Suprapubic skin (tissue), 4 donors: ENCODE data around the gene PYGB. TPM values are rescaled to one million over a fixed set of nuclear protein-coding genes. Genes with fewer than 3 reads are reported as not detected.
"Not testable (repeated sequence)": the region's sequence is repeated elsewhere in the genome, so short reads cannot be mapped to it uniquely, and the experiment has no call there.

Experiments used
- DNase-seq, 2 donors: peaks; one replicate each; pipeline ENCODE4 v3.0.0-alpha.2; 2019; ENCODE audit warnings: low spot score in 2 of 2
- H3K27ac ChIP-seq: fragments of 200-600 bp; sonication (generic); one replicate; pipeline ENCODE4 v1.5.1; 2019
- H3K27me3 ChIP-seq: fragments of 200-600 bp; sonication (generic); one replicate; pipeline ENCODE4 v1.5.1; 2019
- H3K36me3 ChIP-seq: fragments of 200-600 bp; sonication (generic); one replicate; pipeline ENCODE4 v1.5.1; 2019
- H3K4me1 ChIP-seq: fragments of 200-600 bp; sonication (generic); one replicate; pipeline ENCODE4 v1.5.1; 2019
- H3K4me3 ChIP-seq: fragments of 200-600 bp; sonication (generic); one replicate; pipeline ENCODE4 v1.5.1; 2019; ENCODE audit warnings: mild to moderate bottlenecking
- H3K9me3 ChIP-seq: fragments of 200-600 bp; sonication (generic); one replicate; pipeline ENCODE4 v1.5.1; 2019
- CTCF ChIP-seq, 2 donors: fragments of 200-600 bp in 1 of 2; fragments of 450-650 bp in 1 of 2; sonication (generic) in 1 of 2; IDR thresholded peaks; one replicate each; pipeline ENCODE4 v1.5.1; 2016 to 2019; ENCODE audit warnings: antibody characterized with exemption in 2 of 2, mild to moderate bottlenecking in 1 of 2, moderate library complexity in 1 of 2
- EP300 ChIP-seq: sonication (generic); formaldehyde crosslinking; IDR thresholded peaks from one replicate; pipeline ENCODE4 v1.6.1; 2017; ENCODE audit warnings: antibody characterized with exemption
- POLR2A ChIP-seq, 2 donors: fragments of 450-650 bp; IDR thresholded peaks; one replicate each; pipeline ENCODE4 v1.6.1; 2017; ENCODE audit warnings: antibody characterized with exemption in 2 of 2, mild to moderate bottlenecking in 2 of 2, moderate library complexity in 2 of 2
- POLR2AphosphoS5 ChIP-seq, 3 donors: sonication (generic); formaldehyde crosslinking; IDR thresholded peaks; one replicate each; pipeline ENCODE4 v1.6.1; 2017; ENCODE audit warnings: antibody characterized with exemption in 3 of 3
- WGBS: methylation state at CpG from one replicate; pipeline ENCODE4 v1.1.5; 2018; 5-methylcytosine and 5-hydroxymethylcytosine counted together
- total RNA-seq, 4 donors: library from RNA; depleted of rRNA; stranded (reverse); fragments of >200 nt; gene quantifications; one replicate each; pipeline ENCODE4 v1.1.0, GENCODE V29; 2016

Gene PYGB
- total RNA-seq, 4 donors from 2014 or later: 142 to 247 (median 198) TPM

- Histone ChIP-seq H3K4me1 (peaks cover 28% of the 10 kb centered on the region), H3K9me3 (no peaks in the 10 kb centered on the region), H3K4me3 (peak overlapping the region; percentile 26), H3K36me3 (peaks cover 37% of the 10 kb centered on the region), H3K27ac (peak overlapping the region; percentile 86), H3K27me3 (no peaks in the 10 kb centered on the region)
- peak; percentile 77 to 79 for DNase-seq
- WGBS: 17% methylated on average over 6 of the region's 6 CpGs
- TF ChIP-seq CTCF (IDR thresholded peaks at IDR 0.05) (peak; percentile 3 to 39), POLR2AphosphoS5 (IDR thresholded peaks at IDR 0.05) (no peak), EP300 (no peak), POLR2A (IDR thresholded peaks at IDR 0.05) (peak in 1 of 2 donors; percentile 16)
Measured at GRCh38 chr20:25310268-25310920, 62.5 kb downstream of the PYGB start.

DNA sequence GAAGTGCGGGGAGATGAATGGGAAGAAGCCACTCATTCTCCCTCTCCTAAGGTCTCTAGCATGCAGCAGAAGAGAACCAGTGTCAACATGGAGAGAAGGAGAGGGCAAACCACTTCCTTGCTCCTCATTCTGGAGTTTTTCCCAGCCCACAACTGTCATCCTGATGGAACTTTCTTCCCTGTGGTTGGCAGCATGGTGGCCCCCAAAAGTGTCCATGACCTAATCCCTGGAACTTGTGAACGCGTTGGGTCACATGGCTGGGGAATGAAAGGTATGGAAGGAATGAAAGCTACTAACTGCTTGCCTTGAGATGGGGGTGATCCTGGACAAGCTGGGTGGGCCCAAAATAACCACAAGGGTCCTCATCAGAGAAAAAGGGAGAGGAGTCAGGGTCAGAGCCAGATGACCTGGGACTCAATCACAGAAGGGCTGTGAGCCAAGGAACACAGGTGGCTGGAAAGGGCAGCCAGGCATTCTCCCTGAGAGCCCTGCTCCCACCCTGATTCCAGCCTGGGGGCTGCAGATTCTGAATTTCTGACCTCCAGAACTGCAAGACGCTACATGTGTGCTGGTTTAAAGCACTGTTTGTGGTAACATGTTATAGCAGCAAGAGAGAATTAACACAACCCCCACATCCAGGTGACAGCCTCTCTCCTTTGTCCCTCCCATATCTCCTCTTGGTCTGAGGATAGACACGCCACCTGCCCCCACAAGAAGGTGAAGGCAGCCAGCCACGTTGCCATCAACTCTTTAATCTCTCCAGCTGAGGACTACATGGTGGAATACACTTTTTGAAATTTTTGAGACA, 63.2 kb downstream of the PYGB start:
- TF ChIP-seq EP300 (no peak), POLR2AphosphoS5 (IDR thresholded peaks at IDR 0.05) (no peak), POLR2A (IDR thresholded peaks at IDR 0.05) (no peak), CTCF (IDR thresholded peaks at IDR 0.05) (no peak)
- Histone ChIP-seq H3K9me3 (no peaks in the 10 kb centered on the region), H3K36me3 (peaks cover 33% of the 10 kb centered on the region), H3K27ac (peak overlapping the region; percentile 86), H3K4me1 (peaks cover 28% of the 10 kb centered on the region), H3K27me3 (no peaks in the 10 kb centered on the region), H3K4me3 (peak overlapping the region; percentile 26)
- WGBS: 61% methylated on average over 6 of the region's 6 CpGs
- peak; percentile 52 to 57 for DNase-seq

- DNase-seq: peak in 1 of 2 donors; percentile 22
- H3K4me3 ChIP-seq, H3K9me3 ChIP-seq, H3K27me3 ChIP-seq, H3K27ac ChIP-seq: not testable (repeated sequence)
- no CpG with 5 or more reads among the region's 33 CpGs for WGBS
- peaks cover 34% of the 10 kb centered on the region for H3K4me1 ChIP-seq
- H3K36me3 ChIP-seq: peaks cover 25% of the 10 kb centered on the region
Measured at GRCh38 chr20:25312716-25313115, 64.8 kb downstream of the PYGB start.

- H3K4me1 ChIP-seq: peaks cover 34% of the 10 kb centered on the region
- WGBS: 87% methylated on average over 2 of the region's 2 CpGs
- no peaks in the 10 kb centered on the region for H3K9me3 ChIP-seq
- H3K36me3 ChIP-seq: peaks cover 16% of the 10 kb centered on the region
- TF ChIP-seq POLR2A (IDR thresholded peaks at IDR 0.05) (no peak), CTCF (IDR thresholded peaks at IDR 0.05) (no peak), POLR2AphosphoS5 (IDR thresholded peaks at IDR 0.05) (no peak), EP300 (no peak)
- no peak overlapping the region for H3K4me3 ChIP-seq
- H3K27ac ChIP-seq: no peak overlapping the region
- DNase-seq: no peak
- no peaks in the 10 kb centered on the region for H3K27me3 ChIP-seq
Measured at GRCh38 chr20:25313593-25313992, 65.7 kb downstream of the PYGB start.

- peak; percentile 45 to 71 for DNase-seq
- Histone ChIP-seq H3K4me3 (no peak overlapping the region), H3K36me3 (peaks cover 19% of the 10 kb centered on the region), H3K9me3 (no peaks in the 10 kb centered on the region), H3K4me1 (peaks cover 28% of the 10 kb centered on the region), H3K27me3 (no peaks in the 10 kb centered on the region), H3K27ac (no peak overlapping the region)
- WGBS: 91% methylated on average over 16 of the region's 17 CpGs
- no peak for TF ChIP-seq POLR2A (IDR thresholded peaks at IDR 0.05)
- TF ChIP-seq POLR2AphosphoS5 (IDR thresholded peaks at IDR 0.05): no peak
- TF ChIP-seq CTCF (IDR thresholded peaks at IDR 0.05): no peak
- TF ChIP-seq EP300: no peak
Measured at GRCh38 chr20:25314497-25315417, 66.9 kb downstream of the PYGB start.
